A549 treated with AZD2906 at 1 μM for 4 hours (cell line): ENCODE measurements around the gene AGXT. TPM values are rescaled to one million over a fixed set of nuclear protein-coding genes. Genes with fewer than 3 reads are reported as not detected.

ENCODE experiments used
- total RNA-seq: library from RNA; stranded (reverse); fragments of 200-300 nt; extraction: Qiagen RNA extraction; gene quantifications from 5 replicates; pipeline ENCODE4 v1.2.3, GENCODE V29; 2022

AGXT gene
- not detected in 5 replicates for total RNA-seq

GRCh38 chr2:240868286-240869108 is at the start of gene AGXT:
Gene AGXT (plus strand): TSS chr2:240868824. CDS start chr2:240868866, 42 bp downstream.

DNA sequence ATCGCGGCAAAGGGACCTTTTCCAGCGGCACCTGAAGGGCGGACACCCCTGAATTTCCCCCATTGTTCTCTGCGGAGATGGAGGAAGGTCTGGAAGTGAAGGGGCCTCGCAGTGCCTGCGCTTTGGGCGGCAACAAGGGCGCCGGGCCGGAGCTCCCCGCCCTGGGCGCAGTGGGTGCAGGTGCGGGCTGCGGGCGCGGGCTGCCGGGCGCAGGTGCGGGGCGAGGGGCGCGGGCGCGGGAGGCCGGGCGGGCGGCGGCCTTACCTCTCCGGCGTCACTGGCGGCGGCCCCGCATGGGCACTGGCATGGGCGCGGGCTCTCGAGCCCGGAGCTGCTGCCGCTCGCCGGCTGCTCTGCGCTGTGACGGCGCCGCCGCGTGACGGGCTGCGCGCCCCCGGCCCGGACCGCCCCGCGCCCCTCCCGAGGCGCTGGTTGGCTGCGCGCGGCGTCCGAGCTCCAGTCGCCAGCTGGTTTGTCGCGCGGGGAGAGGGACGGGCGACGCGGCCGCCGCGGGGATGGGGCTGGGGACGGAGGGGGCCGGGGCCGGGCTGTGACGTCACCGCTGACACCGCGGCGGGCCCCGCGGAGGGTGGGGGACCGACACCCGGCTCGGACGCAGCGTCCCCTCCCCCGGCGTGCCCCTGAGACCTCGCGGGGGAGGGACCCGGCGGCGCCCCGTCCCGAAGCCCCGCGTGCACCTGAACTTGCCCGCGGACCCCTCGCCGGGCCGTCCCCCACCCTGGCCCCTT is 48.6 kb upstream of the AGXT start, which contains the start of gene KIF1A:
Gene KIF1A, minus strand, starts transcription at position 362 of the 749 bp plus-strand sequence. CDS start 22,467 bp downstream, outside the sequence.

GRCh38 chr2:240895656-240896388 is 27.2 kb downstream of the AGXT start, which contains the start of gene MAB21L4:
Gene MAB21L4 (minus strand): TSS chr2:240896156. CDS start chr2:240895997, 159 bp downstream.

DNA sequence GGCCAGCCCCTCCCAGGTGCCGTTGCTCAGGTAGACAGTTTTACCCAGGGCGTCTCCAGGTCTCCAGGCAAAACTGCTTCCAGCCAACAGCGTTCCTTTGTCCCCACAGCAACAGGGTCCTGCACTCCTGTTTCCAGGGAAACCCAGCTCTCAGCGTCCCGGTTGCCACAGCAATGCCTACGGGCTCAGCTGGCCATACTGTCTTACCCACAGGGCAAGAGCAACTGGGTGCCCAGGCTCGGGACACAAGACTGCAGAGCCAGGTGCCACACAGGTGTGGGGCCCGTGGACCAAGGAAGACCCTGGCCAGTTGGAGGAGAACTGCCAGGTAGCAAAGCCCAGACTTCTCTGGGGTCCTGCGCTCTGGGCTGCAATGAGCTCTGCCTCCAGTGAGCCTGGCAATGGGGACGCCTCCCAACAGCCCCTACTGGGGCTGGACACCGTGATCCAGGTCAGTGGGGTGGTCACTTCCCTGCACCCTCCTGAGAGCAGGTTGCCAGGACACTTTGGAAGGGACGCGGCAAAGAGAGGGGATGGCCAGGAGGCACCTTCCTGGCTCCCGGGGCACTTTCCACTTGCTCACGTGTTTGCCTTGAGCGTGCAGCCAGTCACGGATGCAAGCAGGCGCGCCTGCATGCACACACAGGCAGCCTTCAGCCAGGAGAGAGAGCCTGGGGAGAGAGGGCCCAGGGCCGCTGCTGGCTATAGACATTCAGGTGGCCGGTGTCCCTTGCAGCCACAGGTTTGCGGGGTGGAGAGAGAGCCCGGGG is 37.7 kb downstream of the AGXT start, which contains the start of gene CROCC2:
Gene CROCC2, plus strand, starts transcription at position 196 of the 770 bp plus-strand sequence. Its CDS starts 178 bp downstream, at position 374.

Other genes starting within 250 kb of the AGXT start
- 0.24 to 1.1 TPM (median 0.77 TPM) in 5 replicates for gene GPR35, start 243.3 kb upstream of the AGXT start, total RNA-seq
- gene AQP12B, start 185.9 kb upstream of the AGXT start, total RNA-seq, result not detected in 5 replicates
- not detected in 5 replicates for gene AQP12A, start 177.0 kb upstream of the AGXT start, total RNA-seq
- 0.51 to 0.84 TPM (median 0.65 TPM) in 5 replicates for gene KIF1A, start 48.6 kb upstream of the AGXT start, total RNA-seq
- 0.13 to 0.35 TPM (median 0.28 TPM) in 5 replicates for gene MAB21L4, start 27.3 kb downstream of the AGXT start, total RNA-seq
- gene CROCC2, start 37.5 kb downstream of the AGXT start, total RNA-seq, result not detected in 5 replicates
- 0.53 to 1.5 TPM (median 1.1 TPM) in 5 replicates for gene SNED1, start 129.8 kb downstream of the AGXT start, total RNA-seq
- 21.5 to 30.0 TPM (median 24.3 TPM) in 5 replicates for gene MTERF4, start 233.5 kb downstream of the AGXT start, total RNA-seq